DOHH2 (cell line): ENCODE measurements around the gene LRMDA.

Experiments
- CTCF ChIP-seq: fragments of 200-600 bp; sonication (generic); IDR thresholded peaks from one replicate; pipeline ENCODE4 v1.5.1; 2014; ENCODE audit warnings: antibody characterized with exemption, mild to moderate bottlenecking, low read depth, low read length; ENCODE audit not compliant: poor library complexity, severe bottlenecking
- EZH2phosphoT487 ChIP-seq: fragments of 200-600 bp; sonication (generic); IDR thresholded peaks from 2 replicates; pipeline ENCODE4 v1.6.1; 2017; ENCODE audit warnings: borderline replicate concordance, mild to moderate bottlenecking, antibody characterized with exemption, low read length, moderate library complexity, mixed read lengths

GRCh38 chr10:75650648-75651047, 219.2 kb downstream of the LRMDA start:
- TF ChIP-seq CTCF: no peak
- no peak for TF ChIP-seq EZH2phosphoT487
